Measurements from ENCODE around the gene EHF.

DNA sequence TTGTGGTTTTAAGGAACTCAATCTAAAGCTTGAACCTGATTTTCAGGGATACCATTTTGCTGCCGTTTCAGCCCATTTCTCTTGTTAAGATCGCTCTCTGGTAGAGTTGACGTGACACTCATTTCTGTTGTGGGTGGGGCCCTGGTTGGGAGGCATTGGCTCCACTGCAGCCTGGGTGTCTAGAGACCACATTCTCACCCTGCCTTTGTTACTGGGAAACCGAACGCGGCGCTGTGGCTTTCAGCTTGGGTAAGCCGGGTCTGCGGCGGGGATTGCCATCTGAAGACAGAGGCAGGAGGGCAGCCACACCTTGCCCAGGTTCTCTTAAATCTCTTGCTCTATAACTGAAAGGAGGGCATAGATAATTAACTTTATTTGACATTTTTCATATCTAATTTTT is 3.2 kb downstream of the EHF start:
- TF ChIP-seq, protein P1, sequence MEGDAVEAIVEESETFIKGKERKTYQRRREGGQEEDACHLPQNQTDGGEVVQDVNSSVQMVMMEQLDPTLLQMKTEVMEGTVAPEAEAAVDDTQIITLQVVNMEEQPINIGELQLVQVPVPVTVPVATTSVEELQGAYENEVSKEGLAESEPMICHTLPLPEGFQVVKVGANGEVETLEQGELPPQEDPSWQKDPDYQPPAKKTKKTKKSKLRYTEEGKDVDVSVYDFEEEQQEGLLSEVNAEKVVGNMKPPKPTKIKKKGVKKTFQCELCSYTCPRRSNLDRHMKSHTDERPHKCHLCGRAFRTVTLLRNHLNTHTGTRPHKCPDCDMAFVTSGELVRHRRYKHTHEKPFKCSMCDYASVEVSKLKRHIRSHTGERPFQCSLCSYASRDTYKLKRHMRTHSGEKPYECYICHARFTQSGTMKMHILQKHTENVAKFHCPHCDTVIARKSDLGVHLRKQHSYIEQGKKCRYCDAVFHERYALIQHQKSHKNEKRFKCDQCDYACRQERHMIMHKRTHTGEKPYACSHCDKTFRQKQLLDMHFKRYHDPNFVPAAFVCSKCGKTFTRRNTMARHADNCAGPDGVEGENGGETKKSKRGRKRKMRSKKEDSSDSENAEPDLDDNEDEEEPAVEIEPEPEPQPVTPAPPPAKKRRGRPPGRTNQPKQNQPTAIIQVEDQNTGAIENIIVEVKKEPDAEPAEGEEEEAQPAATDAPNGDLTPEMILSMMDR (IDR thresholded peaks at IDR 0.05) = no peak
- TF ChIP-seq ZFX (IDR thresholded peaks at IDR 0.05; ENCODE audit: borderline replicate concordance) = no peak

Data from 22Rv1 (cell line).